ENCODE measurements around the gene SMARCA2. TPM values are rescaled to one million over a fixed set of nuclear protein-coding genes. Genes with fewer than 3 reads are reported as not detected.

SMARCA2 gene
- total RNA-seq, 1 donor from 2014 or later: 19.7 TPM

DNA sequence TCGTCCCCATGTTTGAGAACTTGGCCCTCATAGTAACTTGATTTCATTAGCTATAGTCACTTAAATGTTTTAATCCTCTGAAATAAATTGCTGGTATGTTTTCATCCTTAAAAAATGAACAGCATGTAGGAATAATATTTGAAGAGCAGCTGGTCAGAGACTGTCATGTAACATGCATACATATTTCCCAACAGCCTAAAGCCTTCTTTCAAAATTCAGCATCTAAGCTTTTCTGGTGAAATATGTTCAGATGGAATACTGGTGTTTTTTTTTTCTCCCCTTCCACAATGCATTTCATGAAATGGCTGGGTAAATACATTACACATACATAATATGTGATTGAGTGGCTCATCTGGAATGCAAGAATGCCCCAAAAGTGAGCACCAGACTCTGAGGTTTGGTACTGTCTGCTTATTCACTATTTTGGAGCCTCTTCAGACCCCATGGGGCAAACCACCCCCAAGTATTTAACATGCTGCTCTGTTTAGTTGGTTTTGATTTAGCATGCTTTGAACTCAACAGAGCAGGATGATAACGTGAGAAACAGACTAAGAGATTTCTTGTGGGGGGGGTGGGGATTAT lies 94.0 kb downstream of the SMARCA2 start:
- DNase-seq (ENCODE audit: low read depth) (no peak), FAIRE-seq (no peak)
- Histone ChIP-seq H3K27me3 (ENCODE audit: control insufficient read depth, insufficient read depth, low read length) (no peaks in the 10 kb centered on the region), H3K4me3 (ENCODE audit: low read depth, low read length) (no peak overlapping the region), H3K36me3 (ENCODE audit: control insufficient read depth, insufficient read depth, low read length) (peaks cover 4% of the 10 kb centered on the region)
- TF ChIP-seq, protein P1, sequence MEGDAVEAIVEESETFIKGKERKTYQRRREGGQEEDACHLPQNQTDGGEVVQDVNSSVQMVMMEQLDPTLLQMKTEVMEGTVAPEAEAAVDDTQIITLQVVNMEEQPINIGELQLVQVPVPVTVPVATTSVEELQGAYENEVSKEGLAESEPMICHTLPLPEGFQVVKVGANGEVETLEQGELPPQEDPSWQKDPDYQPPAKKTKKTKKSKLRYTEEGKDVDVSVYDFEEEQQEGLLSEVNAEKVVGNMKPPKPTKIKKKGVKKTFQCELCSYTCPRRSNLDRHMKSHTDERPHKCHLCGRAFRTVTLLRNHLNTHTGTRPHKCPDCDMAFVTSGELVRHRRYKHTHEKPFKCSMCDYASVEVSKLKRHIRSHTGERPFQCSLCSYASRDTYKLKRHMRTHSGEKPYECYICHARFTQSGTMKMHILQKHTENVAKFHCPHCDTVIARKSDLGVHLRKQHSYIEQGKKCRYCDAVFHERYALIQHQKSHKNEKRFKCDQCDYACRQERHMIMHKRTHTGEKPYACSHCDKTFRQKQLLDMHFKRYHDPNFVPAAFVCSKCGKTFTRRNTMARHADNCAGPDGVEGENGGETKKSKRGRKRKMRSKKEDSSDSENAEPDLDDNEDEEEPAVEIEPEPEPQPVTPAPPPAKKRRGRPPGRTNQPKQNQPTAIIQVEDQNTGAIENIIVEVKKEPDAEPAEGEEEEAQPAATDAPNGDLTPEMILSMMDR (IDR thresholded peaks at IDR 0.05; ENCODE audit: insufficient read depth, low read length, severe bottlenecking): no peak

DNA sequence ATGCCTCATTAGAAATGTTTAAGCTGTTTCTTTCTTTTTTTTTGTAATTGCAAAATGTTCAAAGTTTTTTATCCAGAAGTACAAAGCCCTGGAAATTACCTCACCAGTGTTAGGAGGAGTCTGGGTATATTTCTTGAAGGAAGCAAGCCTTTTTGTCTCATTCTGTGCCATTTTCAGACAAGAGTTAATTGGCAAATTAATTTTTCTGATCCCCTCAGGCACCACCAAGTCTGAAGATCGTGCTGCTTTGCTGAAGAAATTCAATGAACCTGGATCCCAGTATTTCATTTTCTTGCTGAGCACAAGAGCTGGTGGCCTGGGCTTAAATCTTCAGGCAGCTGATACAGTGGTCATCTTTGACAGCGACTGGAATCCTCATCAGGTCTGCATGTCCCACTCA lies 94.9 kb downstream of the SMARCA2 start:
- no peak for FAIRE-seq
- Histone ChIP-seq H3K4me3 (ENCODE audit: low read depth, low read length) (no peak overlapping the region), H3K36me3 (ENCODE audit: control insufficient read depth, insufficient read depth, low read length) (peaks cover 4% of the 10 kb centered on the region), H3K27me3 (ENCODE audit: control insufficient read depth, insufficient read depth, low read length) (no peaks in the 10 kb centered on the region)
- TF ChIP-seq, protein P1 (IDR thresholded peaks at IDR 0.05; ENCODE audit: insufficient read depth, low read length, severe bottlenecking): no peak
- DNase-seq (ENCODE audit: low read depth): no peak

DNA sequence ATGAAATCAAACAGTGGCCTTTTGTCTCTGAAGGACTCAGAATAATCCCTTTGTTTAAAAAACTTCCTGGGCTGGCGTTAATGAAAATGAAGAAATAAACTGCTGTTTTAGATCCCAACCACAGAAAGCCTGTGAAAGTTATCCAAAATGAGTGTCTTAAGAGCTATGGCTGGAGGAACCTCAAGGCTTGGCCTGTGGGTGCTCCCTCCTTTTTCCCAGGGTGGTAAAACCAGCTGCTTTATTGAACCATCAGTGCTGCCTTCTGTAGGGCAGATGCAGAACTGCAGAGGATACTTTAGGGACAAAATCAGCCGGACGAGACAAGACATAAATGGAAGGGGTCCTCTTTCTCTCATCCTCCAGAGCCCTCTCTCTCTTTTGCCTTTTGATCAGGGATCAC lies 100.9 kb downstream of the SMARCA2 start:
- H3K36me3 ChIP-seq (ENCODE audit: control insufficient read depth, insufficient read depth, low read length): peaks cover 9% of the 10 kb centered on the region
- no peak for FAIRE-seq
- DNase-seq (ENCODE audit: low read depth): peak; percentile 23
- H3K4me3 ChIP-seq (ENCODE audit: low read depth, low read length): no peak overlapping the region
- TF ChIP-seq, protein P1 (IDR thresholded peaks at IDR 0.05; ENCODE audit: insufficient read depth, low read length, severe bottlenecking): peak; percentile 54
- H3K27me3 ChIP-seq (ENCODE audit: control insufficient read depth, insufficient read depth, low read length): no peaks in the 10 kb centered on the region

DNA sequence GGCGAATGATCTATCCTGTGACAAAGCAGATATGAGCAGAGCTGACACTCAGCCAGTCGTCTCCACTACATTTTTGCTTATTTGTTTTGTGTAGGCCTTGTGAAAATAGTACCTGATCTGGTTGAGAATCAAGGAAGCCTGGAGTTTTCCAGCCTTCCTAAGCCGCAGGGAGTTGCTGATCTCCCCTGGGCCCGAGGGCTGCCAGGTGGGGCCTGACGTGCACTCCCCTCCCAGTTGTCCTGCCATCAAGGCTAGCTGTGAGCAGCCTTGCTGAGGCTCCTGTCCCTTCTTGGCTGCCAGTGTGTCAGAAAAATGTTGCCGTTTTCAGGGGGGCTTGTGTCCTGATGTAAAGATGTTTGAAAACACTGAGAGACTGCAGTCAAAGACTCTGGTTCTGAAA lies 102.4 kb downstream of the SMARCA2 start:
- Histone ChIP-seq H3K27me3 (ENCODE audit: control insufficient read depth, insufficient read depth, low read length) (no peaks in the 10 kb centered on the region), H3K4me3 (ENCODE audit: low read depth, low read length) (no peak overlapping the region), H3K36me3 (ENCODE audit: control insufficient read depth, insufficient read depth, low read length) (peaks cover 8% of the 10 kb centered on the region)
- TF ChIP-seq, protein P1 (IDR thresholded peaks at IDR 0.05; ENCODE audit: insufficient read depth, low read length, severe bottlenecking): no peak
- DNase-seq (ENCODE audit: low read depth) (no peak), FAIRE-seq (no peak)

DNA sequence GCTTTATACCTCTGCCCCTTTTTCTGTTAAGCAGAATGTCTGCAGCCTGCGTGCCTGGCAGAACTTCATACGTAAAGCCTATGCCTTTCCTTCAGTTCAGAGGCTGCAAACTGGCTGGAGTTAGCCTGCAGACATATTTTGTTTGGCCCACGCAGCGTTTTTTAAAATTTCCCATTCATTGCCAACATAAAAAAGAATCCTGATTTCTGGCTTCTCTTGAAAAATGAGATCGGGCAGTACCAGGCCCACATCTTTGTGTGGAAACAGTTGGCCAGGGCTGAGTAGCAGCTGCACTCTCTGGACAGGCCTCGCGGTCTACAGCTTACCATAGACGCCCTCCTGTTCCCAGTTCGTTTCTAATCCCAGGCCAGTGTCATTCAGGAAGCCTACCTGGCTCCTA lies 104.4 kb downstream of the SMARCA2 start:
- Histone ChIP-seq H3K4me3 (ENCODE audit: low read depth, low read length) (no peak overlapping the region), H3K27me3 (ENCODE audit: control insufficient read depth, insufficient read depth, low read length) (no peaks in the 10 kb centered on the region), H3K36me3 (ENCODE audit: control insufficient read depth, insufficient read depth, low read length) (peaks cover 7% of the 10 kb centered on the region)
- FAIRE-seq: no peak
- TF ChIP-seq, protein P1 (IDR thresholded peaks at IDR 0.05; ENCODE audit: insufficient read depth, low read length, severe bottlenecking): no peak
- no peak for DNase-seq (ENCODE audit: low read depth)
